ENCODE measurements around the gene NRN1.

The NRN1 gene

DNA sequence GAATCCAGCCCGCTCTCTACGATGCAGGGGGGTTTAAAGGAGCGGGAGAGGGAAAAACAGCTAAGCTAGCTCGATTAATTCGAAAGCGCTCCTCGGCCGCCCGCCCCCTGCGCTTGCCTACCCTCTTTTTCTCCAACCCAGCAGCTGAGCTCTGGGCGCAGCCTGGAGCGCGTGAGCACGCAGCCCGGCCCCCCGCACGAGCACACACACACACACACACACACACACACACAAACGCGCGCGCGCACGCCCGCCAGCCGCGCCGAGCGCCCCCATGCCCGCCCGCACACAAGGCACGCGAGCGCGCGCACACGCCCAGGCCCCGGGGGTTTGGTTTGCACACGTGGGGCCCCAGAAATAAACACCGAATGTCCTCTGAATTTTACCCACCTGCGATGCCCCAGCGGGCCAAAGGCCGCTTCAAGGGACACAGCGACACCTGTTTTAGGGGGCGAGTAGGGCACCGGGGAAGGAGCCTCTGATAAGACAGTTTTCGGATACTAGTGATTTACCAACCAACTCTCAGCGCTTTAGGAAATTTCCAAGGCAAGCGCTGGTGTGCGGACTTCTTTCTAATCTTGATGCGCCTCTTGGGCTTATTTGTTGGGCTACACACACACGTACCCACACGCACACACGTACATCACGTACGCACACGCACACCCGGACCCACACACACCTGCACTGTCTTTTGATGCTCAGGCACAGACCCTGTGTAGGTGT lies 802 bp upstream of the NRN1 start:
- H3K4me3 Mint-ChIP-seq, result peak overlapping the region; percentile 66 to 83
- peaks cover 69 to 84% of the 10 kb centered on the region in 2 donors for H3K27me3 Mint-ChIP-seq
- peaks cover 37 to 46% of the 10 kb centered on the region in 2 donors for H3K4me1 Mint-ChIP-seq (ENCODE audit: low read depth in 2 of 2)
- H3K27ac Mint-ChIP-seq, result peak overlapping the region; percentile 52 to 63
- ATAC-seq (replicated peaks), result peak; percentile 39
- DNase-seq, result peak in 1 of 3 experiments; percentile 19
- peaks cover 56% of the 10 kb centered on the region for H3K36me3 Mint-ChIP-seq (ENCODE audit: insufficient read depth)
- peaks cover 0 to 7% of the 10 kb centered on the region in 2 donors for H3K9me3 Mint-ChIP-seq

DNA sequence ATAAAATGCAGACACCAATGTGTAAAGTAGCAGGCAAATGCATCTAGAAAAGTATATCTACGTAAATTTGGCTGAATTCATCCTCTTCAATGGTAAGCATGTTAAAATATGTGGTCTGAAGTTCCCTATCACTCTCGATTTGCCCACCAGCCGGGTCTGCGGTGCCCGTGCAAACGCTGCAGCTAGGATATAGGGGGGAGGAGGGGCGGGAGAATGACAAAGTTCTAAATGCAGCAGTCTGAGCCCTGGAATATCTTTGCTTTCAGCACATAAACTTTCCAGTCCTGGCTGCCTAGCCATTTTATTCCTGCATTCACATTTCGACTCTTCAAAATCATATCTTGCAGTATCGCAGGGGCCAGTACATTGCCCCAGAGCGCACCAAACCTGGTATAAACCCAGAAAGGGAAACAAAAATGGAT lies 708 bp downstream of the NRN1 start:
- peaks cover 39 to 46% of the 10 kb centered on the region in 2 donors for H3K4me1 Mint-ChIP-seq (ENCODE audit: low read depth in 2 of 2)
- H3K9me3 Mint-ChIP-seq, result peaks cover 0 to 7% of the 10 kb centered on the region in 2 donors
- peak overlapping the region; percentile 66 to 68 for H3K4me3 Mint-ChIP-seq
- peaks cover 77 to 92% of the 10 kb centered on the region in 2 donors for H3K27me3 Mint-ChIP-seq
- DNase-seq (no peak), ATAC-seq (replicated peaks) (no peak)
- H3K27ac Mint-ChIP-seq, result peak overlapping the region in 1 of 2 donors; percentile 10
- peaks cover 66% of the 10 kb centered on the region for H3K36me3 Mint-ChIP-seq (ENCODE audit: insufficient read depth)

GRCh38 chr6:6005051-6006005 lies 1.4 kb downstream of the NRN1 start:
- Mint-ChIP-seq H3K27ac (peak overlapping the region in 1 of 2 donors; percentile 83), H3K4me3 (peak overlapping the region; percentile 66 to 68), H3K36me3 (ENCODE audit: insufficient read depth) (peaks cover 66% of the 10 kb centered on the region), H3K9me3 (peaks cover 2 to 8% of the 10 kb centered on the region in 2 donors), H3K4me1 (ENCODE audit: low read depth in 2 of 2) (peaks cover 40 to 46% of the 10 kb centered on the region in 2 donors), H3K27me3 (peaks cover 84 to 98% of the 10 kb centered on the region in 2 donors)
- ATAC-seq (replicated peaks) (no peak), DNase-seq (no peak)

DNA sequence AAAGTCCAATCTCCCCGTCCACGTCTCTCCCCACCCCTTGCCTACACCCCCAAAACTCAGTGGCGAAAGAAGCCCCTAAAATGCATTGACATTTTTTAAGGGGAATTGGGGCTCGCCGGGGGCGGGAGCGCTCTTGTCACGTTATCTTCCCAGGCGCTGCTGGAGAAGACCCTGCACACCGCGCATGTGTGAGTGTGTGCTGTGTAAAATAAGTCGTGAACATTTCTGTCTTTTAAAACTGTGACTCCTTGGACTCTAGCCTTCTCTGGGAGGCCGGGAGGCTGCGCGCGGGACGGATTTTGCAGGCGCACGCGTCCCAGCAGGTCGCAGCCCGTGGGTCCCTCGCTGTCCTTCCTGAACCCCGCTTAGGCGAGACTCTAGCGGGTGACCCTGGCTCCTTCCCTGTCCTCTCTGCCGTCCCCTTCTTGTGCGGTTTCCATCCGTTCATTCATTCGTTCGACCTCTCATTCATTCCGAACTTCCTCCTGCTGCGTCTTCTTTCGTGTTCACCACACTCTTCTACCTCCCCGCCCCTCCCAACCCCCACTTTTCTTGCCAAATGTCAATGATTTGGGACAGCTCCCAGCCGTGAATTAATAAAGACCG lies 2.2 kb downstream of the NRN1 start:
- no peak for ATAC-seq (replicated peaks)
- peaks cover 90 to 99% of the 10 kb centered on the region in 2 donors for H3K27me3 Mint-ChIP-seq
- DNase-seq, result peak in 1 of 3 experiments; percentile 5
- H3K4me3 Mint-ChIP-seq, result peak overlapping the region; percentile 66 to 68
- H3K27ac Mint-ChIP-seq, result peak overlapping the region in 1 of 2 donors; percentile 83
- peaks cover 7 to 17% of the 10 kb centered on the region in 2 donors for H3K9me3 Mint-ChIP-seq
- H3K4me1 Mint-ChIP-seq (ENCODE audit: low read depth in 2 of 2), result peaks cover 49 to 53% of the 10 kb centered on the region in 2 donors
- peaks cover 75% of the 10 kb centered on the region for H3K36me3 Mint-ChIP-seq (ENCODE audit: insufficient read depth)

- ATAC-seq (replicated peaks) (peak; percentile 23), DNase-seq (peak in 1 of 3 experiments; percentile 5)
- peaks cover 49 to 52% of the 10 kb centered on the region in 2 donors for H3K4me1 Mint-ChIP-seq (ENCODE audit: low read depth in 2 of 2)
- H3K27me3 Mint-ChIP-seq, result peaks cover 89 to 99% of the 10 kb centered on the region in 2 donors
- H3K27ac Mint-ChIP-seq, result peak overlapping the region in 1 of 2 donors; percentile 83
- H3K9me3 Mint-ChIP-seq, result peaks cover 7 to 17% of the 10 kb centered on the region in 2 donors
- H3K36me3 Mint-ChIP-seq (ENCODE audit: insufficient read depth), result peaks cover 79% of the 10 kb centered on the region
- H3K4me3 Mint-ChIP-seq, result peak overlapping the region; percentile 66 to 68
Observed at GRCh38 chr6:6003621-6004366, 2.9 kb downstream of the NRN1 start.

- peaks cover 51 to 54% of the 10 kb centered on the region in 2 donors for H3K4me1 Mint-ChIP-seq (ENCODE audit: low read depth in 2 of 2)
- H3K9me3 Mint-ChIP-seq, result peaks cover 7 to 17% of the 10 kb centered on the region in 2 donors
- peak overlapping the region in 1 of 2 donors; percentile 83 for H3K27ac Mint-ChIP-seq
- DNase-seq, result peak in 1 of 3 experiments; percentile 15
- H3K36me3 Mint-ChIP-seq (ENCODE audit: insufficient read depth), result peaks cover 81% of the 10 kb centered on the region
- ATAC-seq (replicated peaks), result peak; percentile 6
- peaks cover 92 to 99% of the 10 kb centered on the region in 2 donors for H3K27me3 Mint-ChIP-seq
- H3K4me3 Mint-ChIP-seq, result peak overlapping the region; percentile 66 to 68
Observed at GRCh38 chr6:6002848-6003620, 3.7 kb downstream of the NRN1 start.

GRCh38 chr6:6002005-6002847 lies 4.5 kb downstream of the NRN1 start:
- H3K9me3 Mint-ChIP-seq, result peaks cover 7 to 17% of the 10 kb centered on the region in 2 donors
- peaks cover 92 to 99% of the 10 kb centered on the region in 2 donors for H3K27me3 Mint-ChIP-seq
- H3K36me3 Mint-ChIP-seq (ENCODE audit: insufficient read depth), result peaks cover 79% of the 10 kb centered on the region
- peaks cover 49 to 54% of the 10 kb centered on the region in 2 donors for H3K4me1 Mint-ChIP-seq (ENCODE audit: low read depth in 2 of 2)
- DNase-seq (no peak), ATAC-seq (replicated peaks) (no peak)
- H3K27ac Mint-ChIP-seq, result peak overlapping the region in 1 of 2 donors; percentile 83
- peak overlapping the region; percentile 24 to 66 for H3K4me3 Mint-ChIP-seq

- H3K27me3 Mint-ChIP-seq, result peaks cover 92 to 99% of the 10 kb centered on the region in 2 donors
- peaks cover 79% of the 10 kb centered on the region for H3K36me3 Mint-ChIP-seq (ENCODE audit: insufficient read depth)
- no peak for DNase-seq
- H3K9me3 Mint-ChIP-seq, result peaks cover 7 to 17% of the 10 kb centered on the region in 2 donors
- H3K4me1 Mint-ChIP-seq (ENCODE audit: low read depth in 2 of 2), result peaks cover 51 to 55% of the 10 kb centered on the region in 2 donors
- H3K27ac Mint-ChIP-seq, result peak overlapping the region in 1 of 2 donors; percentile 26
- no peak for ATAC-seq (replicated peaks)
- H3K4me3 Mint-ChIP-seq, result peak overlapping the region in 1 of 2 donors; percentile 66
Observed at GRCh38 chr6:6001443-6001842, 5.3 kb downstream of the NRN1 start.

- H3K9me3 Mint-ChIP-seq, result peaks cover 7 to 12% of the 10 kb centered on the region in 2 donors
- H3K36me3 Mint-ChIP-seq (ENCODE audit: insufficient read depth), result peaks cover 73% of the 10 kb centered on the region
- H3K27ac Mint-ChIP-seq, result peak overlapping the region in 1 of 2 donors; percentile 65
- no peak for ATAC-seq (replicated peaks)
- H3K4me1 Mint-ChIP-seq (ENCODE audit: low read depth in 2 of 2), result peaks cover 55 to 58% of the 10 kb centered on the region in 2 donors
- peaks cover 92 to 99% of the 10 kb centered on the region in 2 donors for H3K27me3 Mint-ChIP-seq
- no peak for DNase-seq
- peak overlapping the region; percentile 46 to 66 for H3K4me3 Mint-ChIP-seq
Observed at GRCh38 chr6:5999688-6000608, 6.8 kb downstream of the NRN1 start.
